Esophagus muscularis mucosa (tissue), 4 donors: ENCODE results near the gene CSKMT. TPM values are rescaled to one million over a fixed set of nuclear protein-coding genes. Genes with fewer than 3 reads are reported as not detected.

ENCODE experiments used
- DNase-seq: peaks from one replicate; pipeline ENCODE4 v3.0.0-alpha.2; 2017; ENCODE audit errors: extremely low spot score
- H3K27ac ChIP-seq, 4 donors: fragments of 200-600 bp; sonication (generic); replicated peaks in 1 of 4; 1 replicate in 3 of 4; 2 replicates in 1 of 4; pipeline ENCODE4 v1.5.1; 2016 to 2019; ENCODE audit warnings: mild to moderate bottlenecking in 1 of 4
- H3K27me3 ChIP-seq, 4 donors: fragments of 200-600 bp; sonication (generic); one replicate each; pipeline versions ENCODE4 v1.5.1 to v1.6.0; 2016 to 2019
- H3K36me3 ChIP-seq, 4 donors: fragments of 200-600 bp; sonication (generic); one replicate each; pipeline ENCODE4 v1.5.1; 2016 to 2019
- H3K4me1 ChIP-seq, 4 donors: fragments of 200-600 bp; sonication (generic); one replicate each; pipeline ENCODE4 v1.5.1; 2016 to 2019
- H3K4me3 ChIP-seq, 4 donors: fragments of 200-600 bp; sonication (generic); 1 replicate in 2 of 4; 2 replicates in 2 of 4; pipeline ENCODE4 v1.5.1; 2016 to 2019; ENCODE audit warnings: mild to moderate bottlenecking in 4 of 4, moderate library complexity in 1 of 4
- H3K9me3 ChIP-seq, 4 donors: fragments of 200-600 bp; sonication (generic); 1 replicate in 3 of 4; 2 replicates in 1 of 4; pipeline ENCODE4 v1.5.1; 2016 to 2019
- CTCF ChIP-seq, 3 experiments: fragments of 200-600 bp in 2 of 3; fragments of 450-650 bp in 1 of 3; sonication (generic) in 2 of 3; IDR thresholded peaks; one replicate each; pipeline ENCODE4 v1.5.1; 2017 to 2019; ENCODE audit warnings: antibody characterized with exemption in 3 of 3, mild to moderate bottlenecking in 2 of 3, moderate library complexity in 1 of 3
- EP300 ChIP-seq: sonication (generic); formaldehyde crosslinking; IDR thresholded peaks from one replicate; pipeline ENCODE4 v1.6.1; 2017; ENCODE audit warnings: antibody characterized with exemption
- POLR2A ChIP-seq: fragments of 450-650 bp; IDR thresholded peaks from one replicate; pipeline ENCODE4 v1.6.1; 2017; ENCODE audit warnings: antibody characterized with exemption, moderate library complexity, mild to moderate bottlenecking, low read depth
- POLR2AphosphoS5 ChIP-seq, 2 donors: sonication (generic); formaldehyde crosslinking; IDR thresholded peaks; one replicate each; pipeline ENCODE4 v1.6.1; 2017; ENCODE audit warnings: antibody characterized with exemption in 2 of 2
- WGBS: methylation state at CpG from one replicate; pipeline ENCODE4 v1.1.5; 2018; 5-methylcytosine and 5-hydroxymethylcytosine counted together
- intact Hi-C: fragments of 100-400 bp; cut with DNase I; formaldehyde crosslinking; loops from one replicate; pipeline ENCODE4 v1.15.1; 2023
- small RNA-seq, 3 donors: library from RNA; depleted of rRNA; stranded (forward); fragments of <200 nt; gene quantifications; one replicate each; pipeline ENCODE3, GENCODE V24; 2016
- total RNA-seq, 4 donors: library from RNA; depleted of rRNA; stranded (reverse); fragments of >200 nt; gene quantifications; one replicate each; pipeline versions ENCODE4 v1.1.0 to v1.2.1, GENCODE V29; 2016

Gene CSKMT
- total RNA-seq, 4 donors from 2014 or later = 2.9 to 4.9 (median 3.1) TPM

DNA sequence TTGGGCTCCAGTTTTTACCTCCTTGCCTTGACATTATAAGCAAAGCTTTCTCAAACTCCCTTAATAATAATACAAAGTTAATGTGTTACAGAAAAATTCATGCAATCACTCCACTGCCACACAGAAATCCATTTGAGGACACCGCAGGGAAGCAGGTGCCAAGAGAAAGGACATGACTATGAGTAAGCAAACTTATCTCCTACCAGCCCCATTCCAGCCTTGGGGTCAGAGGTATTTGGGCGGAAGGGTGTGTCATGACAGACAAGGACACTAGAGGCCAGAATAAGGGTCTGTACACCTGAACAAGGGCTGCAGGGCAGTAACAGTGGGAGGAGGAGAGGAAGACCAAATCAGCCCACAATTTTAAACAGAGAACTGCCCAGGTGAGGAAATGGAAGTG is 48.2 kb downstream of the CSKMT start:
- Histone ChIP-seq H3K27me3 (no peaks in the 10 kb centered on the region), H3K9me3 (no peaks in the 10 kb centered on the region), H3K4me1 (peaks cover 17 to 33% (median 24%) of the 10 kb centered on the region in 4 donors), H3K4me3 (no peak overlapping the region), H3K36me3 (peaks cover 56 to 79% (median 78%) of the 10 kb centered on the region in 4 donors), H3K27ac (peak overlapping the region in 1 of 4 donors; percentile 8)
- WGBS = 82% methylated on average over 2 of the region's 2 CpGs
- DNase-seq = no peak
- TF ChIP-seq EP300 = no peak
- no peak for TF ChIP-seq CTCF (IDR thresholded peaks at IDR 0.05)
- no peak for TF ChIP-seq POLR2AphosphoS5 (IDR thresholded peaks at IDR 0.05)
- TF ChIP-seq POLR2A = no peak
- intact Hi-C loops = no loop called here

DNA sequence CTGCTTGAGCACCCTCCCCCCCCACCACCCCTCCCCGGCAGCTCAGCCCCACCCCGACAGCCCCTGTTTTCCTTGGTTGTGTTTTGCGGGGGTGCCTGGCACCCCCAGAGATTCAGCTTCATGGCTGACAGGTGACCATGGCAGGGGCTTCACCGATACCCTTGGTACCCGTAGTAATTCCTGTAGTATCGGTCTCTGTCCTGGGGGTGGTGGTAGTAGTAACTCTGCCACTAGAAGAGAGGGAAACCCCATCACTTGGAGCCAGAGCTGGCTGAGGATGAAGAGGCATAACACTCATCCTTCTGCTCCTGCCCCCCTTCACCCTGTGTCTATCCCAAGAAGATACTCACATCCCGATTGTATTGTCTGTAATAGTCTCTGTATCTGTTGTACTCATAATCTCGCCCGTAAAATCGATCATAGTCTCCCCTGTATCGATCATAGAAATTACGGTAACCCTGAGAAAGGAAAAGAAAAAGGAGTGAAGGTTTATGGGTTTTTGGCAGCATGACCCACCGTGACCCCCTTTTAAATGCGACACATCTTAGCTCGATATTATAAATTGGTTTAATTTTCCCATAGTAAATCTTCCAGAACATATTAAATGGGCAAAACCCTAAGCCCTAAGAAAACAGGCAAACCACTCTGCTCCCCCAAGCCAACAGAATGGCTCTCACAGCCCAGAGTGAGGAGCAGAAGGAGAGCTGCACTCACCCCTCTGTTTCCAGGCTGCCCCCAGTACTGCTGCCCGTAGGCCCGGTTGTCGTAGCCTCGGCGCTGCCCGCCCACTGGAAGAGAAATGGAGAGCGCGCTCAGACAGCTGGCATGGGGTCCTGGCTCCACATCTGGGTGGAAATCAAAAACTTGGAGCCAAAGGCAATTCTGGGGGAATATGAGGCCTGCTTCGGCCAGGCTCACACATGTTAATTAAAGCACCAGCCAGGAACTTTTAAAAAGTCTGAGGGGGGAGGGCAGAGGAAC is 50.3 kb downstream of the CSKMT start:
- DNase-seq = no peak
- intact Hi-C loops = no loop called here
- H3K9me3 ChIP-seq = no peaks in the 10 kb centered on the region
- WGBS = 88% methylated on average over 24 of the region's 24 CpGs
- peak overlapping the region in 1 of 4 donors; percentile 21 for H3K27ac ChIP-seq
- H3K36me3 ChIP-seq = peaks cover 77 to 99% (median 97%) of the 10 kb centered on the region in 4 donors
- no peak overlapping the region for H3K4me3 ChIP-seq
- no peak for TF ChIP-seq POLR2A
- TF ChIP-seq EP300 = no peak
- TF ChIP-seq CTCF (IDR thresholded peaks at IDR 0.05) = no peak
- no peak for TF ChIP-seq POLR2AphosphoS5 (IDR thresholded peaks at IDR 0.05)
- peaks cover 4 to 27% (median 12%) of the 10 kb centered on the region in 4 donors for H3K4me1 ChIP-seq
- H3K27me3 ChIP-seq = no peaks in the 10 kb centered on the region

- H3K36me3 ChIP-seq = peaks cover 78 to 100% (median 97%) of the 10 kb centered on the region in 4 donors
- no peaks in the 10 kb centered on the region for H3K27me3 ChIP-seq
- peaks cover 0 to 23% (median 11%) of the 10 kb centered on the region in 4 donors for H3K4me1 ChIP-seq
- DNase-seq = no peak
- 89% methylated on average over 5 of the region's 5 CpGs for WGBS
- H3K4me3 ChIP-seq = no peak overlapping the region
- intact Hi-C loops = no loop called here
- peak overlapping the region in 1 of 4 donors; percentile 6 for H3K27ac ChIP-seq
- no peak for TF ChIP-seq POLR2A
- TF ChIP-seq EP300 = no peak
- no peak for TF ChIP-seq CTCF (IDR thresholded peaks at IDR 0.05)
- no peak for TF ChIP-seq POLR2AphosphoS5 (IDR thresholded peaks at IDR 0.05)
- no peaks in the 10 kb centered on the region for H3K9me3 ChIP-seq
Observed at GRCh38 chr11:62716206-62716605, 51.1 kb downstream of the CSKMT start.

DNA sequence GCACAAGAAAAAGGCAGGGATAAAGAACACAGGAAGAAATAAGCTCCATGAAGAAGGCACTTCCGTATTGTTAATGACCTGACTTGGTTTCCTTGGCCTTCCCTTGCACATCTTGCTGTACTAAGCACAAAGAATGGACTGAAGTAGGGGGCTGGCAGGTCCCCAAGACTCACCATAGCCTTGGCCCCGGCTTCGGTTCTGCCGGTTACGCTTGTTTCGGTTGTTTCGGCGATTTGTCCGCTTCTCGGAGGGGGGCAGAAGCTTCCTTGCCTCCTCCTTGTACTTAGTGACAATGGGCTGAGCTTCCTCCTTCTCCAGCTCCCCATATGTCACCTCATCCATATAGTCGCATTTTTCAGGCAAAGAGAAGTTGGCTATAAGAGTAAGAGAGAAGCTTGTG is 51.7 kb downstream of the CSKMT start:
- no peak overlapping the region for H3K27ac ChIP-seq
- WGBS = 84% methylated on average over 11 of the region's 11 CpGs
- DNase-seq = no peak
- H3K27me3 ChIP-seq = no peaks in the 10 kb centered on the region
- TF ChIP-seq POLR2AphosphoS5 (IDR thresholded peaks at IDR 0.05) (no peak), POLR2A (no peak), EP300 (no peak), CTCF (IDR thresholded peaks at IDR 0.05) (no peak)
- no peaks in the 10 kb centered on the region for H3K9me3 ChIP-seq
- peaks cover 0 to 23% (median 12%) of the 10 kb centered on the region in 4 donors for H3K4me1 ChIP-seq
- H3K36me3 ChIP-seq = peaks cover 84 to 100% (median 97%) of the 10 kb centered on the region in 4 donors
- no peak overlapping the region for H3K4me3 ChIP-seq
- intact Hi-C loops = no loop called here

Small RNA genes within 50 kb of the gene (small RNA-seq; reads per million reads assigned to genes)
- 0 reads per million in 3 donors for gene SNORA57

Other genes starting within 250 kb of the CSKMT start
- 1 to 10 TPM in 1 of 4 donors, not detected in 3; 3.0 TPM for gene SCGB1A1, start 246.3 kb upstream of the CSKMT start, total RNA-seq
- gene AHNAK, start 118.5 kb upstream of the CSKMT start, total RNA-seq = 1,000 to 10,000 TPM; 1,278 to 2,374 (median 1,866) TPM
- 1,000 to 10,000 TPM; 1,068 to 1,537 (median 1,375) TPM for gene EEF1G, start 91.4 kb upstream of the CSKMT start, total RNA-seq
- 1 to 10 TPM; 4.2 to 8.0 (median 6.0) TPM for gene TUT1, start 73.8 kb upstream of the CSKMT start, total RNA-seq
- gene MTA2, start 63.4 kb upstream of the CSKMT start, total RNA-seq = 10 to 100 TPM; 60.2 to 91.4 (median 88.3) TPM
- 10 to 100 TPM; 27.0 to 33.6 (median 29.0) TPM for gene EML3, start 52.5 kb upstream of the CSKMT start, total RNA-seq
- 10 to 100 TPM in 2 of 4 donors, 1 to 10 TPM in 2; 3.7 to 11.9 (median 10.1) TPM for gene ROM1, start 52.1 kb upstream of the CSKMT start, total RNA-seq
- 10 to 100 TPM; 20.3 to 33.3 (median 22.1) TPM for gene B3GAT3, start 43.3 kb upstream of the CSKMT start, total RNA-seq
- gene GANAB, start 18.7 kb upstream of the CSKMT start, total RNA-seq = 100 to 1,000 TPM in 2 of 4 donors, 10 to 100 TPM in 2; 77.7 to 129 (median 111) TPM
- 10 to 100 TPM in 3 of 4 donors, 1 to 10 TPM in 1; 9.6 to 22.7 (median 21.7) TPM for gene INTS5, start 12.0 kb upstream of the CSKMT start, total RNA-seq
- 10 to 100 TPM; 23.7 to 38.0 (median 33.0) TPM for gene C11orf98, start 102 bp upstream of the CSKMT start, total RNA-seq
- gene UQCC3, start 6.4 kb downstream of the CSKMT start, total RNA-seq = 1 to 10 TPM; 6.3 to 7.5 (median 7.1) TPM
- 1 to 10 TPM; 1.6 to 2.5 (median 1.7) TPM for gene LBHD1, start 7.0 kb downstream of the CSKMT start, total RNA-seq
- 100 to 1,000 TPM; 192 to 277 (median 234) TPM for gene UBXN1, start 13.8 kb downstream of the CSKMT start, total RNA-seq
- gene LRRN4CL, start 24.2 kb downstream of the CSKMT start, total RNA-seq = 10 to 100 TPM; 29.9 to 48.2 (median 39.2) TPM
- gene BSCL2, start 42.1 kb downstream of the CSKMT start, total RNA-seq = 10 to 100 TPM; 25.3 to 58.1 (median 39.2) TPM
- gene GNG3, start 42.4 kb downstream of the CSKMT start, total RNA-seq = 1 to 10 TPM in 2 of 4 donors, under 1 TPM in 2; 0.65 to 1.5 (median 1.0) TPM
- 10 to 100 TPM; 19.5 to 45.0 (median 36.7) TPM for gene HNRNPUL2, start 62.1 kb downstream of the CSKMT start, total RNA-seq
- 10 to 100 TPM; 12.9 to 22.9 (median 18.2) TPM for gene TTC9C, start 63.2 kb downstream of the CSKMT start, total RNA-seq
- gene ZBTB3, start 88.8 kb downstream of the CSKMT start, total RNA-seq = 10 to 100 TPM in 1 of 4 donors, 1 to 10 TPM in 3; 6.2 to 12.3 (median 9.1) TPM
- 10 to 100 TPM; 41.1 to 48.2 (median 44.4) TPM for gene POLR2G, start 96.3 kb downstream of the CSKMT start, total RNA-seq
- 10 to 100 TPM; 12.0 to 27.2 (median 14.6) TPM for gene TAF6L, start 106.1 kb downstream of the CSKMT start, total RNA-seq
- gene TMEM179B, start 122.1 kb downstream of the CSKMT start, total RNA-seq = 10 to 100 TPM; 33.2 to 50.8 (median 44.8) TPM
- gene TMEM223, start 126.7 kb downstream of the CSKMT start, total RNA-seq = 10 to 100 TPM; 13.7 to 17.9 (median 15.8) TPM
- gene NXF1, start 140.1 kb downstream of the CSKMT start, total RNA-seq = 10 to 100 TPM; 38.6 to 86.4 (median 48.4) TPM
- gene STX5, start 166.7 kb downstream of the CSKMT start, total RNA-seq = 10 to 100 TPM; 22.8 to 31.6 (median 31.6) TPM
- gene TEX54, start 167.5 kb downstream of the CSKMT start, total RNA-seq = not detected
- 10 to 100 TPM; 18.3 to 53.1 (median 48.1) TPM for gene WDR74, start 174.3 kb downstream of the CSKMT start, total RNA-seq
- gene SLC3A2, start 215.6 kb downstream of the CSKMT start, total RNA-seq = 100 to 1,000 TPM in 1 of 4 donors, 10 to 100 TPM in 3; 53.2 to 123 (median 86.4) TPM